ENCODE results near the gene ABCB11. TPM values are rescaled to one million over a fixed set of nuclear protein-coding genes. Genes with fewer than 3 reads are reported as not detected.

The ABCB11 gene
- total and polyA plus RNA-seq, 9 of the 15 experiments (the other 6 are each of a cell fraction or from before 2014, with no cell fraction given): 0.04 to 0.51 (median 0.10) TPM; not detected in 1

GRCh38 chr2:169072163-169072925, 41.2 kb upstream of the ABCB11 start (continued):
- TF ChIP-seq YY1 (IDR thresholded peaks at IDR 0.05; ENCODE audit: borderline replicate concordance in 1 of 3, control insufficient read depth in 1 of 3, extremely low read depth in 1 of 3, insufficient read depth in 3 of 3, insufficient read length in 1 of 3, insufficient replicate concordance in 2 of 3, low read depth in 1 of 3, low read length in 2 of 3): no peak
- TF ChIP-seq XRCC4 (IDR thresholded peaks at IDR 0.05; ENCODE audit: extremely low read depth, insufficient read depth, insufficient read length): no peak
- TF ChIP-seq TAF15 (IDR thresholded peaks at IDR 0.05; ENCODE audit: low read depth, low read length): no peak
- peak; percentile 95 for TF ChIP-seq ZNF766 (CRISPR knock-in tag; conservative IDR thresholded peaks at IDR 0.05)
- TF ChIP-seq ZNF184 (CRISPR knock-in tag; IDR thresholded peaks at IDR 0.05): no peak
- TF ChIP-seq NBN (IDR thresholded peaks at IDR 0.05; ENCODE audit: low read depth): peak; percentile 50; the same call in 1 of the 2 replicates
- no peak; the same call in 1 of the 2 replicates for TF ChIP-seq MYBL2 (IDR thresholded peaks at IDR 0.05; ENCODE audit: low read depth)
- TF ChIP-seq MYBL2 (CRISPR knock-in tag; IDR thresholded peaks at IDR 0.05; ENCODE audit: borderline replicate concordance): no peak
- TF ChIP-seq PURB (CRISPR knock-in tag; IDR thresholded peaks at IDR 0.05; ENCODE audit: low read depth): no peak
- no peak for TF ChIP-seq ZNF561 (CRISPR knock-in tag; conservative IDR thresholded peaks at IDR 0.05)
- no peak for TF ChIP-seq ZNF75A (CRISPR knock-in tag; IDR thresholded peaks at IDR 0.05)
- TF ChIP-seq ATF6 (CRISPR knock-in tag; IDR thresholded peaks at IDR 0.05): no peak
- no peak for TF ChIP-seq IRF9 (tag; IDR thresholded peaks at IDR 0.05)
